Mononuclear cell (primary cell): Measurements from ENCODE around the gene CYP4F8. TPM values are rescaled to one million over a fixed set of nuclear protein-coding genes. Genes with fewer than 3 reads are reported as not detected.
"Not testable (repeated sequence)": the region's sequence is repeated elsewhere in the genome, so short reads cannot be mapped to it uniquely, and the experiment has no call there.

ENCODE experiments used
- H3K27me3 ChIP-seq: 2 replicates; pipeline ENCODE4 v1.6.0; 2011; ENCODE audit warnings: low read length, control low read depth; ENCODE audit not compliant: insufficient read depth
- H3K4me1 ChIP-seq: 2 replicates; pipeline ENCODE4 v1.5.1; 2011; ENCODE audit warnings: mild to moderate bottlenecking, low read length, control low read depth; ENCODE audit not compliant: insufficient read depth
- H3K4me3 ChIP-seq: 2 replicates; pipeline ENCODE4 v1.5.1; 2011; ENCODE audit warnings: mild to moderate bottlenecking, low read length, moderate library complexity
- H3K9me3 ChIP-seq: 2 replicates; pipeline ENCODE4 v1.5.1; 2011; ENCODE audit warnings: low read depth, mild to moderate bottlenecking, control low read depth, low read length
- total RNA-seq: library from RNA; depleted of rRNA; stranded (reverse); fragments of >200 nt; gene quantifications from one replicate; pipeline ENCODE4 v1.2.3, GENCODE V29; 2012

The CYP4F8 gene
- total RNA-seq, 1 donor = under 0.01 TPM

DNA sequence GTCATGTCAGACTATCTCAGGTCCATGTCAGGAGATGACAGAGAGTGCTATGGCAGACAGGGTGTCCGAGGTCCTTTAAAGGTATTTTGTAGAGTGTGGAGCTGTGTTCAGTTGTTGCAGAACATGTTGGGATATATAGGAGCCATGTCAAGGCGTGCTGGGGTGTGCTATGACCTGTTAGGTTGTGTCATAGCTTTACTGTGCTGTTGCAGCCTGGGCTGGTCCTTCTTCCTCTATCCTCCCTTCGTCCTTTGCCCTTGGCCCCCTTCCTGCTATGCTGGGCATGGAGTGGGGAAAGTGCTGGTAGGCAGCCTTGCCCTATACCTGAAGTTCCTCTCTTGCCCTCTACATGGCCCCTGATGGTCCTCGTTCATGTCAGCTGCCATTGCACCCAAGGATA is 64.8 kb downstream of the CYP4F8 start:
- not testable (repeated sequence) for H3K9me3 ChIP-seq, H3K27me3 ChIP-seq, H3K4me1 ChIP-seq, H3K4me3 ChIP-seq

Other genes starting within 250 kb of the CYP4F8 start
- gene AKAP8, start 235.4 kb upstream of the CYP4F8 start, total RNA-seq = 57.5 TPM
- gene AKAP8L, start 196.2 kb upstream of the CYP4F8 start, total RNA-seq = 76.9 TPM
- 3.6 TPM for gene WIZ, start 165.3 kb upstream of the CYP4F8 start, total RNA-seq
- 31.3 TPM for gene RASAL3, start 150.7 kb upstream of the CYP4F8 start, total RNA-seq
- not detected for gene PGLYRP2, start 135.7 kb upstream of the CYP4F8 start, total RNA-seq
- 0.21 TPM for gene CYP4F22, start 106.7 kb upstream of the CYP4F8 start, total RNA-seq
- 0.52 TPM for gene CYP4F3, start 25.7 kb downstream of the CYP4F8 start, total RNA-seq
- 0.42 TPM for gene CYP4F12, start 57.9 kb downstream of the CYP4F8 start, total RNA-seq
- not detected for gene OR10H2, start 112.8 kb downstream of the CYP4F8 start, total RNA-seq
- gene OR10H3, start 122.8 kb downstream of the CYP4F8 start, total RNA-seq = not detected
- under 0.01 TPM for gene OR10H5, start 172.4 kb downstream of the CYP4F8 start, total RNA-seq
- gene OR10H1, start 200.4 kb downstream of the CYP4F8 start, total RNA-seq = not detected